Neural crest cell (in vitro differentiated cells): Measurements from ENCODE around the gene EME1. TPM values are rescaled to one million over a fixed set of nuclear protein-coding genes. Genes with fewer than 3 reads are reported as not detected.
"Not testable (repeated sequence)": the region's sequence is repeated elsewhere in the genome, so short reads cannot be mapped to it uniquely, and the experiment has no call there.

Experiments used
- DNase-seq: peaks from one replicate; pipeline ENCODE4 v3.0.0; 2021; ENCODE audit warnings: low read depth, mixed read lengths, low spot score
- H3K27ac Mint-ChIP-seq: one replicate; pipeline ENCODE4 v1.8.0; 2021; ENCODE audit warnings: mild to moderate bottlenecking, mixed read lengths; ENCODE audit not compliant: unreplicated experiment
- H3K27me3 Mint-ChIP-seq: 2 replicates; pipeline ENCODE4 v1.8.0; 2021; ENCODE audit warnings: low read depth, mild to moderate bottlenecking, mixed read lengths
- H3K36me3 Mint-ChIP-seq: 2 replicates; pipeline ENCODE4 v1.8.0; 2021; ENCODE audit warnings: low read depth, mild to moderate bottlenecking, mixed read lengths
- H3K4me1 Mint-ChIP-seq: 2 replicates; pipeline ENCODE4 v1.8.0; 2021; ENCODE audit warnings: mixed read lengths
- H3K4me3 Mint-ChIP-seq: one replicate; pipeline ENCODE4 v1.8.0; 2021; ENCODE audit warnings: mild to moderate bottlenecking, mixed read lengths
- H3K9me3 Mint-ChIP-seq: 2 replicates; pipeline ENCODE4 v1.8.0; 2021; ENCODE audit warnings: mixed read lengths
- total RNA-seq: library from RNA; stranded (reverse); gene quantifications from 2 replicates; pipeline ENCODE4 v1.2.1, GENCODE V29; 2021
- TF ChIP-seq, protein P1 (sequence below): fragments of 200-600 bp; sonication (generic); conservative IDR thresholded peaks from 2 replicates; pipeline ENCODE4 v1.5.0; 2021; ENCODE audit warnings: antibody characterized with exemption, mild to moderate bottlenecking

Gene EME1
- total RNA-seq, 1 donor from 2014 or later, result 31.4 TPM

DNA sequence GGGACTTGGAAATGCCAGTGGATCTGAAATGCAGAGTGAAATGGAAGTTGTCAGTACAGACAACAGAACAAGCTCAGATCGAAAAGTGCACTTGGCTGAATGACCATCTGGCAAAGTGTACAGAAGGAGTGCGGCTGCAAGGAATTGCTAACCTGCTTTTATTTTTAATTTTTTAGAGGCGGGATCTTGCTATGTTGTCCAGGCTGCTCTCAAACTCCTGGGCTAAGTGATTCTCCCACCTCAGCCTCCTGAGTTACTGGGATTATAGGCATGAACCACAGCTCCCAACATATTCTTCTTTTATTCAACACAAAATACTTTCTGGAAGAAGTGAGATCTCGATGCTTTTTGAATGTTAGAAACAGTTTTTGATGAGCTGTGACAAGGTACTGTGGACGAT, 20.7 kb downstream of the EME1 start:
- H3K4me3 Mint-ChIP-seq, result peak overlapping the region; percentile 77
- peaks cover 3% of the 10 kb centered on the region for H3K36me3 Mint-ChIP-seq
- H3K27me3 Mint-ChIP-seq, result no peaks in the 10 kb centered on the region
- no peak for DNase-seq
- H3K9me3 Mint-ChIP-seq, result no peaks in the 10 kb centered on the region
- TF ChIP-seq, protein P1, sequence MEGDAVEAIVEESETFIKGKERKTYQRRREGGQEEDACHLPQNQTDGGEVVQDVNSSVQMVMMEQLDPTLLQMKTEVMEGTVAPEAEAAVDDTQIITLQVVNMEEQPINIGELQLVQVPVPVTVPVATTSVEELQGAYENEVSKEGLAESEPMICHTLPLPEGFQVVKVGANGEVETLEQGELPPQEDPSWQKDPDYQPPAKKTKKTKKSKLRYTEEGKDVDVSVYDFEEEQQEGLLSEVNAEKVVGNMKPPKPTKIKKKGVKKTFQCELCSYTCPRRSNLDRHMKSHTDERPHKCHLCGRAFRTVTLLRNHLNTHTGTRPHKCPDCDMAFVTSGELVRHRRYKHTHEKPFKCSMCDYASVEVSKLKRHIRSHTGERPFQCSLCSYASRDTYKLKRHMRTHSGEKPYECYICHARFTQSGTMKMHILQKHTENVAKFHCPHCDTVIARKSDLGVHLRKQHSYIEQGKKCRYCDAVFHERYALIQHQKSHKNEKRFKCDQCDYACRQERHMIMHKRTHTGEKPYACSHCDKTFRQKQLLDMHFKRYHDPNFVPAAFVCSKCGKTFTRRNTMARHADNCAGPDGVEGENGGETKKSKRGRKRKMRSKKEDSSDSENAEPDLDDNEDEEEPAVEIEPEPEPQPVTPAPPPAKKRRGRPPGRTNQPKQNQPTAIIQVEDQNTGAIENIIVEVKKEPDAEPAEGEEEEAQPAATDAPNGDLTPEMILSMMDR, result no peak
- H3K4me1 Mint-ChIP-seq, result peaks cover 22% of the 10 kb centered on the region
- H3K27ac Mint-ChIP-seq, result no peak overlapping the region

DNA sequence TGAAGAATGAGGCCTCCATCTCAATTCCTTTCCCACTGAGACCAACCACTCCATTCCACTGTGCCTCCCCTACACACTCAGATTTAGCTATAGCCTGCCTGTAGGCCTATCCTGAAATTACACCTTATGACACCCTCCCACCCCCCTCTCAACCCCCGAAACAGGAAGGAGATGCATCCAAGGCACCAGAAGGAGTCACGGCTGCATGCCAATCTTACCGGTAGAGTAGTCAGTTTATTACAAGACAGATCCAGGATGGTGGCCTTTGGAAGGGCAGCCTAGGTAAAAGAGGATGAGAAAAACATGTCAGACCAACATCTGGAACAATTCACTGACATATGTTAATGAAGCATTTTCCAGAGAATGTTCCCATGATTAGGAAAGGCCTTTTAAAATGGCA, 21.7 kb downstream of the EME1 start:
- no peaks in the 10 kb centered on the region for H3K27me3 Mint-ChIP-seq
- no peak for DNase-seq
- H3K27ac Mint-ChIP-seq, result no peak overlapping the region
- peak overlapping the region; percentile 77 for H3K4me3 Mint-ChIP-seq
- TF ChIP-seq, protein P1, result no peak
- H3K36me3 Mint-ChIP-seq, result peaks cover 3% of the 10 kb centered on the region
- no peaks in the 10 kb centered on the region for H3K9me3 Mint-ChIP-seq
- peaks cover 22% of the 10 kb centered on the region for H3K4me1 Mint-ChIP-seq

DNA sequence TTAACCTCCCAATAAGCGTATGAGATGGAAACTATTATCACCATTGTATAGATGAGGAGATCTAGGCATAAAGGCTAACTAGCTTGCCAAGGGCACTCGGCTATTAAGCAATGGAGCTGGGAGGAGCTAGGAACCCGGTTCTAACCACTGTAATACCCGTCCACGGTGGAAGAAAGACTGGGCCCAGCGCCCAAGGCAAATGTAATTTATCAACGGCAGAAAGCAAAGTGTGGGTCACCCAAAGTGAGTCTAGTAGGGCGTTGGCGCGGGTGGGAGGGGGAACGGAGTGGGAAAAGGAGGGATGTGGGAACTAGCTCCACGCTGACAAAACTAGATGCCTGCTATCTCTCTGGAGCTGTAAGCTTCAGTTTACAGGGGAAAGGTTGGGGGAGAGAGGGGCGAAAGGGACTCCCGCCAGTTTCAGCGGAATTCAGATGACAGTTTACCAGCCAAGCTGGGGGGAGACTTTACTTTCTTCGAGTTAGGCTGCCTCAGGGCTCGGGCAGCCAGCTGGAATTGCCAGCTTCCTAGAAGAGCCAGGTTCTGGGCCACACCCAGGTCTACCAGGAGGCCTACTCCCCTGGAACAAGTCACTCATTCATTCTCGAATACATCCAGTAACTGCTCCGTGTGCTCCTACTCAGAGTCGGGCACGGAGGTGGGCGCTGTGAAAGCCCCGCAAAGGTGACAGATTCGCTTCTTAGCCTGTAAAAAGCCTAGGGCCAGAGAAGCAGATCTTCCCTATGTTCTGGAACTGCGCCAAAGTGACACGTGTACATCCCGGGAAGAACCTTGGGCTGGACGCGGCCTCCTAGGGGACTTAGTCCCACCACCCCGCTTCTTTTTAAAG, 23.5 kb downstream of the EME1 start:
- H3K36me3 Mint-ChIP-seq, result peaks cover 3% of the 10 kb centered on the region
- H3K4me1 Mint-ChIP-seq, result peaks cover 22% of the 10 kb centered on the region
- no peaks in the 10 kb centered on the region for H3K9me3 Mint-ChIP-seq
- TF ChIP-seq, protein P1, result no peak
- peak overlapping the region; percentile 95 for H3K4me3 Mint-ChIP-seq
- DNase-seq, result no peak
- H3K27me3 Mint-ChIP-seq, result no peaks in the 10 kb centered on the region
- H3K27ac Mint-ChIP-seq, result peak overlapping the region; percentile 78

DNA sequence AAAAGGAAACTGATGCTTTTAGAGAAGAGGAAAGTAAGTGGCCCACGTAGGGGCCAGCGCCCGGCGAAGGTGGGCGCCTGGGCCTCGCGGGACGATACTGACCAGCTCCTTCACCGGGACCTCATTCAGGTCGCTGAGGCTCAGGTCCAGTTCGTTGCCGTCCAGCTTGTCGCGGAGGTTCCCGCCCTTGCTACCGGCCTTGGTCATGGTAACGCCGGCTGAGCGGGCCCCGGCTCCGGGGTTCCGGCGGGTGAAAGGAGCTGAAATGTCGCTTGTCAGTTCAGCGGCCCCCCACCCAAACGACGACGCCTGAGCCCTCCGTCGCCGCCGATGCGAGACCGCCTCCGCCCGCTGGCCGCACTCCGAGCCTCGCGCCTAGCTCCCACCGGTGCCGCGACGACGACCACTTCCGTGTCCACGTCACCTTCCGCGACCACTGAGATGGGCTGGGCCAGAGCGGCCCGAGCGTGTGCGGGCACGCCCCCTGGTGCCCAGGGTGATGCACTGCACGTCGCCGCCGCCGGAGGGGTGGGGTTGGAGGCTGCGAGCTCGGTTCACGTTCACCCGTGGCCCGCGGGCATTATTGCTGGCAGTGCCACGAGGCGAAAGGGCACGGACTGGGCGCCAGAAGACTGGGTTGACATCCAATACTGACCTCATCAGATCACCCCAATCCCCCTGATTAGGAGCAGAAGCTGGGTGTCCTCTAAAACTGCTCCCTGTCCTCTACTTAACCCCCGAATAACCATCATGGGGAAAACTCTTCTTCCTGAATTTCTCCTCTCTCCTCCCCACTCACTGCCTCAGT, 24.3 kb downstream of the EME1 start, which contains the start of gene LRRC59:
Gene LRRC59, minus strand, starts transcription at position 413 of the 808 bp plus-strand sequence. Its CDS starts 206 bp downstream, at position 207.
- H3K36me3 Mint-ChIP-seq, result peaks cover 3% of the 10 kb centered on the region
- TF ChIP-seq, protein P1, result peak; percentile 98
- H3K9me3 Mint-ChIP-seq, result no peaks in the 10 kb centered on the region
- DNase-seq, result peak; percentile 95
- peak within 1 kb of the TSS; percentile 95 for H3K4me3 Mint-ChIP-seq
- H3K27ac Mint-ChIP-seq, result peak within 1 kb of the TSS; percentile 89
- H3K4me1 Mint-ChIP-seq, result peaks cover 22% of the 10 kb centered on the region
- H3K27me3 Mint-ChIP-seq, result no peaks in the 10 kb centered on the region

DNA sequence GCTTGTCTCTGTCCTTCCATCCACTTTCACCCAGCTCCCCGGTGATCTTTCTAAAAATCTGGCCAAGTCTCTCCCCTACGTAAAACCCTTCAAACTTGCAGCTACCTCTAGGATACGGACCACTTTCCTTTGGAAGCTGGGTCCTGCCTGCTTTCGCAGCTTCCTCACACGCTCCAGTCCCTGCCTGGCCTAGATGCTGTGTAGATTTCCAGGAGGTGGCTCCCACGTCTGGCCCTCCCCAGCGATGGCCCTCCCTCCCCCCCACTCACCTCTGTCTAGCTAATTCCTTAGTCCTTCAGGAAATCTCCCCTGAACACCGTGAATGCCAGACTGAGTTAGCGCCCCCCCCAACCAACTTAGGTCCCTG, 24.9 kb downstream of the EME1 start:
- TF ChIP-seq, protein P1, result no peak

DNA sequence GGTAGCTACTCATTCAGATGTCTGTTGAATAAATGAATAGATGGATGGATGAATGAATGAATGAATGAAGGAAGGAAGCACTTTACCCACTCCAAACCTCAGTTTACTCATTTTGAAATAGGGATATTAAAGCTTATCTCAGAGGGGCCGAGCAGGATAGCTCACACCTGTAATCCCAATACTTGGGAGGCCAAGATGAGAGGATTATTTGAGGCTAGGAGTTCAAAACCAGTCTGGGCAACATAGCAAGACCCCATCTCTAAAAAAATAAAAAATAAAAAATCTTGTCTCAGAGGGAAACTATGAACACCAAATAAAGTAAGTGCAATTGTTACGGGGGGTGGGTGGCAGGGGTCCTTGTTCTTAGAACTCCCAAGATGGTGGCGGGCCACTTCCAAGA, 25.6 kb downstream of the EME1 start:
- H3K4me3 Mint-ChIP-seq, result peak overlapping the region; percentile 84
- H3K36me3 Mint-ChIP-seq, result not testable (repeated sequence)

More for the DNA sequence above, 24.9 kb downstream of the EME1 start:
- H3K27me3 Mint-ChIP-seq, result peaks cover under 1% of the 10 kb centered on the region
- H3K9me3 Mint-ChIP-seq, result no peaks in the 10 kb centered on the region
- peaks cover 22% of the 10 kb centered on the region for H3K4me1 Mint-ChIP-seq
- peaks cover 3% of the 10 kb centered on the region for H3K36me3 Mint-ChIP-seq
- peak overlapping the region; percentile 95 for H3K4me3 Mint-ChIP-seq
- peak overlapping the region; percentile 89 for H3K27ac Mint-ChIP-seq
- DNase-seq, result no peak

DNA sequence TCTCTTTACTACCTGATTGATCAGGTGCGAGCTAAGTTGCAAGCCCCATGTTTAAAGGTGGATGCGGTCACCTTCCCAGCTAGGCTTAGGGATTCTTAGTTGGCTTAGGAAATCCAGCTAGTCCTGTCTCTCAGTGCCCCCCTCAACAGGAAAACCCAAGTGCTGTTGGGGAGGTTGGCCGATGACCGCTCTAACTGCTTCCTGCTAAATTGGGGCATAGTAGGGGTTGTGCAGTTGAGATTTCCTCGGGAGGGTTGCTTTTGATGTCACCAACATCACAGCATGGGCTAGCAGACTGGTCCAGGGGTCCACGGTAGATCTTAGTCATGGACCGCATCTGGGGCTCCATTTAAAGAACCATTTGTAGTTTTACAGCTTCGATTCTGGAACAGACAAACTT, 26.6 kb downstream of the EME1 start:
- Mint-ChIP-seq H3K27me3 (peaks cover 11% of the 10 kb centered on the region), H3K4me1 (peaks cover 22% of the 10 kb centered on the region), H3K4me3 (peak overlapping the region; percentile 54)
- H3K27ac Mint-ChIP-seq, H3K36me3 Mint-ChIP-seq, DNase-seq, H3K9me3 Mint-ChIP-seq: not testable (repeated sequence)

More for the DNA sequence above, 25.6 kb downstream of the EME1 start:
- H3K9me3 Mint-ChIP-seq, DNase-seq, H3K27ac Mint-ChIP-seq, H3K27me3 Mint-ChIP-seq: not testable (repeated sequence)
- H3K4me1 Mint-ChIP-seq, result peaks cover 22% of the 10 kb centered on the region

DNA sequence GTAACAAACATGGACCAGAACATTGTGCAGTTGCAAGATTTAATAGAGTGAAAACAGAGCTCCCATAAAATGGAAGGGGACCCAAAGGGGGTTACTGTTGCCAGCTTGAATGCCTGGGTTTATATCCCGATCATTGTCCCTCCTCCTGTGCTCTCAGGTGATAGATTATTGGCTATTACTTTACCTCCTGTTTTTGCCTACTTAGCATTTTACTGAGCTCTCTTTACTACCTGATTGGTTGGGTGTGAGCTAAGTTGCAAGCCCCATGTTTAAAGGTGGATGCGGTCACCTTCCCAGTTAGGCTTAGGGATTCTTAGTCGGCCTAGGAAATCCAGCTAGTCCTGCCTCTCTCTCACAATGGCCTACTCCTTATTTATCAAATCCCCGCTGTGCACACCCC, 32.3 kb downstream of the EME1 start:
- not testable (repeated sequence) for H3K4me3 Mint-ChIP-seq, H3K27ac Mint-ChIP-seq, H3K36me3 Mint-ChIP-seq, H3K4me1 Mint-ChIP-seq, DNase-seq, H3K9me3 Mint-ChIP-seq
- peaks cover 36% of the 10 kb centered on the region for H3K27me3 Mint-ChIP-seq
